ENCODE data around the gene EPHA2. TPM values are rescaled to one million over a fixed set of nuclear protein-coding genes. Genes with fewer than 3 reads are reported as not detected.

EPHA2 gene
- total RNA-seq, 1 experiment from 2014 or later, result 47.1 TPM

- no peak for DNase-seq (ENCODE audit: low read depth)
Measured at GRCh38 chr1:16092097-16092922, 63.6 kb downstream of the EPHA2 start.

GRCh38 chr1:16091296-16091695 lies 64.6 kb downstream of the EPHA2 start:
- DNase-seq (ENCODE audit: low read depth), result no peak

GRCh38 chr1:16090076-16090826 lies 65.6 kb downstream of the EPHA2 start:
- no peak for DNase-seq (ENCODE audit: low read depth)

DNA sequence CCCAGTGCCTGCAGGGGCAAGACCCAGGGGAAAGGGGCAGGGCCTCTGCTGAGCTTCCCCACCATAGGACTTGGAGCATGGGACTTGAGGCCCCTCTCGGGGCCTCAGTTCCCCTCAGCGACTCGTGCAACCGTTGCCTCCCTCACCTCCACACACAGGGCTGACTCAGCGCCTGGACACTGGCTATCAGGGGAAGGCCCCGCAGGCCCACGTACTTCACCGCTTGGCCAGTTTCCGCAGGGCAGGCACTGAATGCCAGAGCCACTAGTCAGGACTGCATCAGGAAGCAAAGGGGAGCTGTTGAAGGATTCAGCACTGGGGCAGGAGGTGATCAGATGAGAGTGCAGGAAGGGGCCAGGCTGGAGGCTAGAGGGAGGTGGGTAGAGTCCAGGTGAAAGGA lies 66.9 kb downstream of the EPHA2 start:
- DNase-seq (ENCODE audit: low read depth), result peak; percentile 78

- no peak for DNase-seq (ENCODE audit: low read depth)
Measured at GRCh38 chr1:16088351-16088911, 67.4 kb downstream of the EPHA2 start.

- DNase-seq (ENCODE audit: low read depth), result no peak
Measured at GRCh38 chr1:16087733-16088132, 68.1 kb downstream of the EPHA2 start.

- no peak for DNase-seq (ENCODE audit: low read depth)
Measured at GRCh38 chr1:16085522-16085921, 70.3 kb downstream of the EPHA2 start.

- DNase-seq (ENCODE audit: low read depth), result no peak
Measured at GRCh38 chr1:16083486-16083885, 72.4 kb downstream of the EPHA2 start.

DNA sequence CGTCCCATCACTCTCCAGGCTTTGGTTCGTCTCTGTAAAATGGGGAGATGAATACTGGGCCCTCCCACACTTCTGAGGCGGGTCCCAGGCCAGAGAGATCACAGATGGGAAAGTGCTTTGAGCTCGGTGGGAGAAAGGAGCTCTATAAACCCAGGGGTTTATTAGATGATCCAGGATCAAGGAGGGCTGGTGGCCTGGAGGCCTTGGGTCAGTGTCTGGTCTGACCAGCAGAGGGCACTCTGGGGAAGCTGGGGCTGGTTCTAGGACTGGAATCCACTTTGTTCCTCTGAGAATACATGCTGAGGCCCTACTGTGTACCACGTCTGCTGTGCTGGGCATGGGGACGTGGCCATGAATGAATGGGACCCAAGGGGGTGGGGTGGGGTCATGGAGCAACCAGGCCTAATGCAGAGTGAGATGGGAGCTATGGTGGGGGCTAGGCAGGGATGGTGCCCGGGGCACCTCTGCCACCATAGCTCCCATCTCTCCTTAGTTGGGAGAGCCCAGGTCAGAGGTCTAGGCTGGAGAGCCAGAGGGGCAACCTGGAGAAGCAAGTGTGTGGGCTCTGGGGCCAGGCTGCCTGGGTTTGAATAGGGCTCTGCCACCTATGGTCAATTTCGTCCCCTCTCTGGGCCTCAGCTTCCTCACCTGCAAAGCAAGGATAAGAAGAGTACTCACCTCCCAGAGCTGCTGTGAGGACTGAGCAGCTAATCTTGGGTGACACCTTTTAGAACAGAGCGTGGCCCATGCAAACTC lies 73.4 kb downstream of the EPHA2 start:
- DNase-seq (ENCODE audit: low read depth), result peak; percentile 55

DNA sequence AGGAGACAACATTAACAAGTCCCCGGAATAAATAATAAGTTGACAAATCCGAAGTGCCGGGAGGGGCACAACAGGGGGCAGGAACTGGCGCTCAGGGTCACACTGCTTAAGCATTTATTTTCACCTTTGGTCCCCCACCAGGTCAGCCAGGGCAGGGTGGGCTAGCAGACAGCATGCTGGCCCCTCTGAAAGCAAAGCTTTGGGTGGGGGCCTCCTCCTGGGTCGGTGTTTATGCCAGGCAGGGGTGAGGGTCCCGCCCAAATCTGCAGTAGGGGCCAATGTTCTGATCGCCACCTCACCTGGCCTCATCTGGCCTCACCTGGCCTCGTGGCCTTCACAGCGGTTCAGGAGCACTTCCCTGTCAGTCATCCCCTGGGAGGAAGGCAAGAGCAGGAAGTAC lies 74.2 kb downstream of the EPHA2 start:
- no peak for DNase-seq (ENCODE audit: low read depth)

DNA sequence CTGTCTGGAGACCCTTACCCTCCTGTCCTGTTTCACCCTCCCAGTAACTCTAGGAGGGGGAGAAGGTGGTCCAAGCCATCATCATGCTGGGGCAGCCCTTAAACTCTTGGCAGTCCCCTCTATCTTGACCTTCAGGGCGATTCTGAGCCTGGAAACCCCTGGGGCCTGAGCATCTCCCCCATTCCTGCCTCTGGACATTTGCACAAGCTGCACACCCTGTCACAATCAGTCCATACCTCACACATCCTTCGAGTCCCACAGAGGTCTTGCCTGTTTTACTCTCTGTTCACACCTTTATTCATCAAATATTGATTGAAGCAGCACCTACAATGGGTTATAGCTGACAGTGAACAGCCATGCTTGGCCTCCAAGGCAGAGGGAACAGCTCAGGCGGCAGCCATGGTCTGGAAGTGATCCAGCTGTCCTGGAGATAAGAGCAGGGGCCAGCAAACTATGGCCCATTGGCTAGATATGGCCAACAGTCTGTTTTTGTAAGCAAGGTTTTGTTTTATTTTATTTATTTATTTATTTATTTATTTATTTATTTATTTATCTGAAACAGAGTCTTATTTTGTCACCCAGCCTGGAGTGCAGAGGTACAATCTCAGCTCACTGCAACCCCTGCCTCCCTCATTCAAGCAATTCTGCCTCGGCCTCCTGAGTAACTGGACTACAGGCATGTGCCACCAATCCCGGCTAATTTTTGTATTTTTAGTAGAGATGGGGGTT lies 75.3 kb downstream of the EPHA2 start:
- DNase-seq (ENCODE audit: low read depth), result no peak

DNA sequence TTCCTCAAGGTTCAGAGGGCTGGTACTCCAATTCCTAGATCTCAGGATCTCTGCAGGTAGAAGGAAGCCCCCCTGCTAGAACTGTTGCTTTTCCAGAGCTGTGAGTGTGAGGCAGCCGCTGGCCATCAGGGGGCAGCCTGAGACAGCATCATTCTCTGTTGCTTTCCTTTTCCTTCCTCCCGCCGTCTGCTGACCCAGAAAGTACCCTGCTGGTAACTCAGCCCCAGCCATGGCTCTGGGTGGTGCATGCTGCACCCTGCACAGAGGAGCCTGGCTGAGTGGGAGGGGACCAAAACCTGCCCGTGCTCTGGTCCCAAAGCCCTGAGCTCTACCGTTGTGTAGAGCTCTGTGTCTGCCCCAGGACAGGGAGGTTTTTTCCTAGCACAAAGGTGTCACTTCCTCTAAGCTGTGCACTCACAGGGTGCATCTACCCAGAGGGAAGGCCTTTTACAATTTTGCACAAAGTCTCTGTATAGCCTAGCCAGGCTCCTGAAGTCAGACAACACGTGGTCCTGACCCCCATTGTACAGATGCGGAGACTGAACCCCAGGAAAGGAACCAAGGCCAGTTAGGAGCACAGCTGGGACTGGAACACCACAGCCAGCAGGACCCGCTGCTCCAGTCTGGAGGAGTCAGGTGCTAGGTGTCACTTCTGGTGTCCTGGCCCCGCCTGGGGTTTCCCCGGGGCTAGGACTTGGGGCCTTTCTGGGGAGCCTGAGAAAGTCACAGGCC lies 76.8 kb downstream of the EPHA2 start:
- DNase-seq (ENCODE audit: low read depth), result peak; percentile 73

DNA sequence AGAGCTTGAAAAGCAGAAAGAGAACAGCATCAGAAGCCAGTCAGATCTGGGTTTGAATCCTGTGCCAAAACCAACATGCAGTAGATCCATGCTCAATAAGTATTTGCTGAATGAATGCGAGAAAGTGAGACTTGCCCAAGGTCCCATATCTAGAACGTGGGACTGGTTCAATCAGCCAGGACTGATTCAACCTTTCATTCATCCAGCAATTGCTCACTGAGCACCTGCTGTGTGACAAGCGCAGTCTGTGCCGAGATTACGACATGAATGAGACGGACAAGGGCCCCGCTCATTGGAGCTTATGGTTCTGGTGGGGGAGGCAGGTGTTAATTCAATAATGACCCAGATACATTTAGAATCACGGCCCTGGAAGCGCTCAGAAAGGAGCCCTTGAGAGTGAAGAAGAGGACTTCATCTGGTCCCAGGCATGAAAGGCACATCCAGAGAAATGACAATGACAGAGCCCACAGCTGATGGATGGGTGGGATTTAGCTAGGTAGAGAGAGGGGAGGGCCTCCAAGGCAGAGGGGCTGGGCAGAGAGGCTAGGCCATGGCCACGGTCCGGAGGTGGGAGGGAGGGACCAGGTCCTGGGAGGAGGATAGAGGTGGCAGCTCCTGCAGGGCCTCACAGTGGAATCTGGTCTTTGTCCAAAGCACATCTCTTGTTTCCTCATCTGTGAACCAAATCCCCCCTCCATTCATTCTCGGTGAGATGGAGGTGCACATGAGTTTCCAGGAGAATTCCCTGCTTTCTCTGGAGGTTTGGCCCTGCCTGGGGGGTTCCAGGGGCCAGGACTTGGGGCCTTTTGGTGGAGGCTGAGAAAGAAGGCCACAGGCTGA lies 78.2 kb downstream of the EPHA2 start:
- DNase-seq (ENCODE audit: low read depth), result no peak

DNA sequence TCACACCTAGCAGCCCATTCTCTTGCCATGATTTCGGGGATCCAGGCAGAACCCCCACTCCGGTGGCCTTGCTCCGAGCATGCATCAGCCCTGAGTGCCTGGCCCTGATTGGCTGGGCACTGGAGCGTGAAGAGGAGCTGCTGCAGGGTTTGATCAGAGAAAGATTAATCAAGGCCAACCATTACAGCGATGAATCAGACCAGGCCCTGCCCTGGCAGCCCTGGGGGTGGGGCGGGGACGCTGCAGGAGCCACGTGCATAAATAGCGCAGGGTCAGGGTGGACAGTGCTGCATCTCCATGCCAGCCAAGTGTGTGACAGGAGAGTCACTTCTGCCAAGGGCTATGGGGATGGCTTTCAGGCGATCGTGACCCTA lies 79.0 kb downstream of the EPHA2 start:
- peak; percentile 92 for DNase-seq (ENCODE audit: low read depth)

DNA sequence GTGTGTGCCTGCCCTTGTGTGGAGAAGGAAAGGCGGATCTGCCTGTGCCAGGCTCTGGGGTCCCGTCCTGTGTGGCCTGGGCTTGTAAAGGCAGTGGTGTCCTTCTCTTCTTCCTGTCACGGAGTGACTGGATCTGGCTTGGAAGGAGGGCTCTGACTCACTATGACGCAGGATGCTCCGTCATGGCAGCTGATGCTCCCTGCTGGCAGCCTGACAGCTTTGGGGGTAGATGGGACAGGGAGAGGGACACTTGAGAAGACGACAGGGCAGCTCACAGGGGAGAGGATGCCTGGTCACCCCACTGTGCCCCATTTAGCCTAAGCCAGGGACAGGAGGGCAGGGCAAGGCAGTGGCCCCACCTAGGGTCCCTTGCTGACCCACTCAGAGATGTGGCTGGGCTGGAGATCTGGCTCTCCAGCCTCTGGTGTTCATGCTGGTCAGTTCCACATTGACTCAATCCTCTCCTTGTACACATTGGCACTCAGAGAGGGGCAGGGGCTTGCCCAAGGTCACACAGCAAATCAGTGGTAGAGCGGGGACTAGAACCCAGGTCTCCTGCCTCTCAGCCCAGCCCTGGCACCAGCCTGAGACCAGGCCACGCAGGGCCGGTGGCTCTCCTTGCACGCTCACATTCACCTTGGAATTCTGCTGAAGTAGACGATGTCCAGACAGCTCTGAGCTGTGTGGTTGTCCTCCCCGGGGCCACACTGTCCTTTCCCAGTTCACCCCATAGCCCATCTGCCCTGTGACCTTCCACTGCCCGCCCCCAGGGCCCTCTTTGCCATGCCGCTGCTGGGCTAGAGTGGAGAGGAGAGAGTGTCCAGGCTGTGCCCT lies 79.6 kb downstream of the EPHA2 start:
- peak; percentile 96 for DNase-seq (ENCODE audit: low read depth)

GRCh38 chr1:16075337-16076030 lies 80.4 kb downstream of the EPHA2 start:
- DNase-seq (ENCODE audit: low read depth), result peak; percentile 87

Data from RPMI7951 (cell line).